ENCODE results near the gene AGPAT2.

Gene AGPAT2

DNA sequence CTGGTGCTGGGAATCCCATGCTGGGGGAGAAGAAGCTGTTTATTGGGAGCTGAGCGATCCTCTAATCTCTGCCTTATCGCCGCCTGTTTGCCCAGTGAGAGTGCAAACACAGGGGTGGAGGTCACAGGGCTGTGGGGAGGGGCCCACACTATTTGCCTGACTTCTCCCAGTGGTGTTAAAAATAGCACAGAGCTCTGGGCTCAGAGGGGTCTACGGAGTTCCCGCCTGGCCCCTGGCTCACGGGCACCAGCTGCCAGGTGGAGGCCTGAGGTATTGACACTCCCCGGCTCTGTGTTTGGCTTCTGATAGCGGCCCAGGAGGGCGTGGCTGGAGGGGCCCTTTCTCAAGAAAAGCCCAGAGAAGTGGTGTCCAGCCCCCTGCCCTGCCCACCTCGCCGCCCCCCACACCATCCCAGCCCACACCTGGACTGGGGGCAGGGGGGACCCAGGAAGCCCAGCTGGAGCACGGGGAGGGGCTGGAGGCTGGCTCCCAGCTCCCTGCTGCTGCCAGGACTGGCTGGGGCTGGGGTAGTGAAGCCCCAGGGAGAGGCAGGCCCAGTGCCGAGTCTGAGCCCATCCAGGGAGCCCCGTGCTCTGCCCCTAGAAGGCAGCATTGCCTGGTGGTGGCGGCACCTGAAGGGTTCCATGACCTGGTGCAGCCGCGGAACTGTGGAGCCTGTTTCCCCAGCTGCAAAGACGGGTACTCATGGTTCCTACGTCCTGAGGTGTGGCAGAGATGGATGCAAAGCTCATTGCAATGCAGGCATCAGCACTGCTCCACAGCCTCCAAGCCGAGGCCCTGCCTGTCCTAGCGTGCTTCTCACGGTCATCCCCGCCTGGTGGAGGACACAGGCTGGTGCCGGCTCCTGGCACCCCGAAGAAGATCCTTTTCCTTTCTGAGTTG, 60.3 kb downstream of the AGPAT2 start:
- DNase-seq (ENCODE audit: low read depth) = no peak
- TF ChIP-seq, protein P1, sequence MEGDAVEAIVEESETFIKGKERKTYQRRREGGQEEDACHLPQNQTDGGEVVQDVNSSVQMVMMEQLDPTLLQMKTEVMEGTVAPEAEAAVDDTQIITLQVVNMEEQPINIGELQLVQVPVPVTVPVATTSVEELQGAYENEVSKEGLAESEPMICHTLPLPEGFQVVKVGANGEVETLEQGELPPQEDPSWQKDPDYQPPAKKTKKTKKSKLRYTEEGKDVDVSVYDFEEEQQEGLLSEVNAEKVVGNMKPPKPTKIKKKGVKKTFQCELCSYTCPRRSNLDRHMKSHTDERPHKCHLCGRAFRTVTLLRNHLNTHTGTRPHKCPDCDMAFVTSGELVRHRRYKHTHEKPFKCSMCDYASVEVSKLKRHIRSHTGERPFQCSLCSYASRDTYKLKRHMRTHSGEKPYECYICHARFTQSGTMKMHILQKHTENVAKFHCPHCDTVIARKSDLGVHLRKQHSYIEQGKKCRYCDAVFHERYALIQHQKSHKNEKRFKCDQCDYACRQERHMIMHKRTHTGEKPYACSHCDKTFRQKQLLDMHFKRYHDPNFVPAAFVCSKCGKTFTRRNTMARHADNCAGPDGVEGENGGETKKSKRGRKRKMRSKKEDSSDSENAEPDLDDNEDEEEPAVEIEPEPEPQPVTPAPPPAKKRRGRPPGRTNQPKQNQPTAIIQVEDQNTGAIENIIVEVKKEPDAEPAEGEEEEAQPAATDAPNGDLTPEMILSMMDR (IDR thresholded peaks at IDR 0.05; ENCODE audit: low read depth, low read length, missing control alignments) = peak; percentile 11
- no peak overlapping the region for H3K4me3 ChIP-seq (ENCODE audit: low read depth, low read length)
- in situ Hi-C loops (cut with HindIII; ENCODE audit: low sequenced_read_pairs) = no loop called here

DNA sequence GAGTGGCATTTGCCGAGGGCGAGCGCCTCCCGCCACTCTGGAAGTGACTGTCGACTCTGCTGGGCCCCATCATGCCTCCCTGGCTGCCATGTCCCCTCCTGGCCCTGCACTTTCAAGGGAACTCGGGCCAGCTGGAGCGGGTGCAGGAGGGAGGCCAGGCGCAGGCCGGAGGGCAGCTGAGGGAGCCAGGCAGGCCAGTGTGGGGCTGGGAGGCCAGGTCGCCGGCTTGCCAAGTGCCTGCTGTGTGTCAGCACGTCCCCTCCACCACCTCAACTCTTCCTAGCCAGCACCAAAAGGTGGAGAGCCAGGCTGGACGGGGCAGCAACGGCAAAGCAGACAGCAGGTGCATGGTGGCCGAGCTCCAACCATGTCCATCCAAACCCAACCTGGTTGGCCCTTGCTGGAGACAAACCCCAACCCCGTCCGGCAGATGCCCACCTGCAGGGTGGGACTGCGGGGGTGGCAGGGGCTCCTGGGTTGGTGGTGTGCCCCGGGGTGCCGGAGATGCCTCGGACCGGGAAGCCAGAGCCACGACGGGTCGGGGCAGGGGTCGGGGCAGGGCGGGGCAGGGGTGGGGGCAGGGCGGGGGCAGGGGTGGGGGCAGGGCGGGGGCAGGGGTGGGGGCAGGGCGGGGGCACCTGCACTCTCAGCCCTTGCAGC, 61.1 kb downstream of the AGPAT2 start:
- DNase-seq (ENCODE audit: low read depth) = no peak
- in situ Hi-C loops (cut with HindIII; ENCODE audit: low sequenced_read_pairs) = no loop called here
- TF ChIP-seq, protein P1 (IDR thresholded peaks at IDR 0.05; ENCODE audit: low read depth, low read length, missing control alignments) = no peak
- H3K4me3 ChIP-seq (ENCODE audit: low read depth, low read length) = no peak overlapping the region

DNA sequence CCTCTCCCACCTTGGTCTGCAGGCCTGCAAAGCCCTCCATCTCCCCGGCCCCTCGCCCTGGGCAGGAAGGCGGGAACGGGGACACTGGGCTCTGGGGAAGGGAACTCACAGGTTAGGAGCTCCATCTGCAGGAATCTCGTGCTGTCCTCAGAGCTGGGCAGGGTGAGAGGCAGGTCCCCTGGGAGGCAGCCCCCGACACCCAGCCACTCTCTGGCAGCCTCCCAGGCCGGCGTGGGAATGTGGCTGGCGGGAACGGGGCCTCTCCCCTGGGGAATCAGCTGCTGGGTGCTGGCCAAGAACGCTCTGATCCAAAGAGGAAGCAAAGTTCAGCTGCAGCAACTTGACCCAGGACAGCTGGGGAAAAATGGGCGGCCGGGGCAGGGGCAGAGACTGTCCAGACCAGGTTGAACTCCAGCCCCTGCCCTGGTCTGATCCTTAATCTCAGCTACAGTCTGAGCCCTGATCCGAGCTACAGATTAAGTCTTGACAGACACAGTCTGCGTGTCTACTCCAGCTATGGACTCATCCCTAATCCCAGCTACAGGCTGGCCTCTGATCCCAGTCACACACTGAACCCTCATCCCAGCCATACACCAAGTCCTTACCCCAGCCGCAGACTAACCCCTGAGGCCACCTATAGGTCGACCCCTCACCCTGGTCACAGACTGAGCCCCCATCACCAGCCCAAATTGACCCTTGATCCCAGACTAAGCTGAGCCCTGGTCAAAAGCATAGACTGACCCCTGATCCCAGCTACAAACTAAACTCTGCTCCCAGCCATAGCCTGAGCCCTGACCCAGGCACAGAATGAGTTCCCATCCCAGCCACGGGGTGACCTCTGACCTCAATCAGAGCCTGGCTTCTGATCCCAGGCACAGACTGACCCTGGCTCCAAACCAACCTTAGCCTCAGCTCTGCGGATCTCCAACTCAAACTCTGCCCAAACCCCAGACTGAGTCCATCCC, 61.9 kb downstream of the AGPAT2 start:
- no peak overlapping the region for H3K4me3 ChIP-seq (ENCODE audit: low read depth, low read length)
- no peak for DNase-seq (ENCODE audit: low read depth)
- in situ Hi-C loops (cut with HindIII; ENCODE audit: low sequenced_read_pairs) = no loop called here
- TF ChIP-seq, protein P1 (IDR thresholded peaks at IDR 0.05; ENCODE audit: low read depth, low read length, missing control alignments) = peak; percentile 50

DNA sequence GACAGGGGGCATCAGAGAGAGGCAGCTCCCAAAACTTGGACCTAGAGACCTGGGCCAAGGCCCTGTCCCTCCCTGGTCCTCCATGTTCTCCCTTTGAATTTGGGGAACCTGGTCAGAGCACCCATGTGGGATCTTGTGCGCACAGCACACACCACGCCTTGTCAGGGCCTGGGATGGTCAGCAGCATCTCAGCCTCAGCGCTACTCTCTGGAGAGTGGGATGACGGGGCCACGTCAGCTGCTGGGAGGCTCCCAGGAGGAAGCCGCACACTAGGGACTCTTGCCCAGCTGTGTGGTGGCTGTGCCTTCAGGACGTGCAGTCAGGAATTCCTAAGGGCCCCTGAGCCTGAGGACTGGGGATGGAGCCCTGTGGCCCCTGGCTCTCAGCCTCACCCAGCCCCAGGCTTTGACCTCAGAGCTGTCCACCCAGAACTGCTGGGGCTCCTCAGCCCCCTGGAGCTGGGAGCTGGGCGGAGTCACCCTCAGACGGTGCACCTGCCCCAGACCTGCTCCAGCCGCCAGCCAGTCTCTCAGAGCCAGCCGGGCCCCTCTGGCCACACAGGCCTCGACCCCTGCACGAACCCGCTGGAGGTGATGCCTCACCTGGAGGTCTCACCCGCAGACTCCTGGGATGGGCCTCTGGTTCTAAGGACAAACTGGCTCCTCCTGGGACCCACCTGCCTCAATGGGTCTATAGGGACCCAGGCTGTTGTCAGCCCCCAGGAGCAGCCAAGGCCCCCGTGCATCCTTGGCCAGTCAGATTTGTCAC, 62.9 kb downstream of the AGPAT2 start:
- no peak overlapping the region for H3K4me3 ChIP-seq (ENCODE audit: low read depth, low read length)
- DNase-seq (ENCODE audit: low read depth) = no peak
- in situ Hi-C loops (cut with HindIII; ENCODE audit: low sequenced_read_pairs) = no loop called here
- TF ChIP-seq, protein P1 (IDR thresholded peaks at IDR 0.05; ENCODE audit: low read depth, low read length, missing control alignments) = no peak

DNA sequence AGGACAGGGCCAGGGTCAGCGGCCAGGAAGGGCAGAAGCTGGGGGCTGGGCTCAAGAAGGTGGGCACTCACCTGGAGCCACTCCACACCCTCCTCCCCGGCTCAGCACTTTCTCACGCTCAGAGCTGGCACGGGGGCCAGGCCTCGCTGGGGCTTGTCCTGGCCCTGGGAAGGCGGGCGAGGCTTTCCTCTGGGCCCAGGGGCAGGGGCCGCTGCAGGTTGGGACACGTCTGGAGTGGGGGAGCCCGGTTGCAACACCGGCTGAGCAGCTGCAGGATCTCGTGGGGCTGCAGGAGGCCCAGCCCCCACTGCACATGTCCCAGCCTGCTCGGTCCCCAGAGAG, 63.4 kb downstream of the AGPAT2 start:
- TF ChIP-seq, protein P1 (IDR thresholded peaks at IDR 0.05; ENCODE audit: low read depth, low read length, missing control alignments) = no peak
- no peak for DNase-seq (ENCODE audit: low read depth)
- in situ Hi-C loops (cut with HindIII; ENCODE audit: low sequenced_read_pairs) = no loop called here
- no peak overlapping the region for H3K4me3 ChIP-seq (ENCODE audit: low read depth, low read length)
